ENCODE measurements around the gene RPS4Y2.

RPS4Y2 gene

GRCh38 chrY:20817067-20817466 is 61.2 kb downstream of the RPS4Y2 start:
- no peak for DNase-seq (ENCODE audit: low read depth in 4 of 4, low spot score in 1 of 4)

Data from stimulated activated CD4-positive, alpha-beta T cell treated with anti-CD3 and anti-CD28 coated beads, Interleukin-1b, Interleukin-23, amount 100 ng/mL, for 24 hours (primary cell).